Mesendoderm (in vitro differentiated cells): ENCODE measurements around the gene IMMP2L.

ENCODE experiments used
- DNase-seq: peaks from one replicate; pipeline ENCODE4 v3.0.0; 2013
- H2AK5ac ChIP-seq: 2 replicates; pipeline ENCODE4 v1.6.1; 2013; ENCODE audit warnings: low read length, inconsistent platforms
- H2BK120ac ChIP-seq: 2 replicates; pipeline ENCODE4 v1.6.1; 2013; ENCODE audit warnings: low read depth, mild to moderate bottlenecking, low read length, moderate library complexity, mixed read lengths
- H2BK15ac ChIP-seq: replicated peaks from 2 replicates; pipeline ENCODE4 v1.6.1; 2013; ENCODE audit warnings: low read depth, mild to moderate bottlenecking, moderate library complexity
- H2BK5ac ChIP-seq: 2 replicates; pipeline ENCODE4 v1.6.1; 2013; ENCODE audit warnings: low read length, inconsistent platforms
- H3K18ac ChIP-seq: 2 replicates; pipeline ENCODE4 v1.6.1; 2013; ENCODE audit warnings: mild to moderate bottlenecking, low read length, mixed read lengths
- H3K23ac ChIP-seq: one replicate; pipeline ENCODE4 v1.6.1; 2013; ENCODE audit warnings: low read length
- H3K27ac ChIP-seq: 2 replicates; pipeline ENCODE4 v1.5.1; 2013; ENCODE audit warnings: low read depth, mild to moderate bottlenecking, inconsistent platforms, low read length, moderate library complexity
- H3K27me3 ChIP-seq: 2 replicates; pipeline ENCODE4 v1.6.1; 2013; ENCODE audit warnings: low read length, control low read depth, mild to moderate bottlenecking, inconsistent platforms; ENCODE audit not compliant: insufficient read depth, poor library complexity
- H3K36me3 ChIP-seq: 2 replicates; pipeline ENCODE4 v1.6.1; 2013; ENCODE audit warnings: low read length, inconsistent platforms; ENCODE audit not compliant: control insufficient read depth, insufficient read depth
- H3K4ac ChIP-seq: one replicate; pipeline ENCODE4 v1.6.1; 2013; ENCODE audit warnings: low read depth, mild to moderate bottlenecking, low read length, moderate library complexity
- H3K4me1 ChIP-seq: 2 replicates; pipeline ENCODE4 v1.6.1; 2013; ENCODE audit warnings: low read depth, low read length, inconsistent platforms; ENCODE audit not compliant: control insufficient read depth
- H3K4me2 ChIP-seq: 2 replicates; pipeline ENCODE4 v1.6.1; 2013; ENCODE audit warnings: low read length
- H3K4me3 ChIP-seq: 2 replicates; pipeline ENCODE4 v1.5.1; 2013; ENCODE audit warnings: mild to moderate bottlenecking, low read length
- H3K56ac ChIP-seq: one replicate; pipeline ENCODE4 v1.6.1; 2013; ENCODE audit warnings: low read length
- H3K79me1 ChIP-seq: 2 replicates; pipeline ENCODE4 v1.6.1; 2013; ENCODE audit warnings: low read length, inconsistent platforms
- H3K79me2 ChIP-seq: 2 replicates; pipeline ENCODE4 v1.6.1; 2013; ENCODE audit warnings: mild to moderate bottlenecking, low read length; ENCODE audit not compliant: control insufficient read depth, insufficient read depth
- H3K9ac ChIP-seq: 2 replicates; pipeline ENCODE4 v1.6.1; 2013; ENCODE audit warnings: low read length, inconsistent platforms
- H4K5ac ChIP-seq: one replicate; pipeline ENCODE4 v1.6.1; 2013; ENCODE audit warnings: low read length
- H4K8ac ChIP-seq: one replicate; pipeline ENCODE4 v1.6.1; 2013; ENCODE audit warnings: low read depth, mild to moderate bottlenecking, control low read depth, low read length, moderate library complexity
- WGBS: extraction: QIAGEN DNeasy Blood & Tissue Kit; methylation state at CpG from one replicate; pipeline ENCODE4 v1.1.7; 2013; ENCODE audit warnings: low lambda C conversion rate, missing lambda C conversion rate; ENCODE audit not compliant: insufficient coverage; ENCODE audit errors: extremely low coverage; 5-methylcytosine and 5-hydroxymethylcytosine counted together

IMMP2L gene

DNA sequence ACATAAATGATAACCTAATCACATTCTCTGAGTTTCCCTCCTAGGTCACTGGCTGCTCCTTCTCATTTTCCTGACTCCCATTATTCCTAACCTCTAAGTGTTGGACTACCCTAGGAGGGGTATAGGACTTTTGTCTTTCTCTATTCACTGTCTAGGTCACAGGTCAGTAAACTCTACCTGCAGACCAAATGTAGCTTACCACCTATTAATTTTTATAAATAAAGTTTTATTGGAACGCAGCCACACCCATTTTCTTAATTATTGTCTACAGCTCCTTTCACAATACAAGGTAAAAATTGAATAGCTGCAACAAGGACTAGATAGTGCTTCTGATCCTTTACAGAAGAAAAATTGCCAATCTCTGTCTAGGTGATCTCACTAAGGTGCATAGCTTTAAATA is 156.7 kb downstream of the IMMP2L start:
- no peak overlapping the region for H4K5ac ChIP-seq
- H3K79me1 ChIP-seq: no peaks in the 10 kb centered on the region
- H3K79me2 ChIP-seq: no peaks in the 10 kb centered on the region
- no peak overlapping the region for H3K23ac ChIP-seq
- H3K4me2 ChIP-seq: no peak overlapping the region
- H3K9ac ChIP-seq: no peak overlapping the region
- H3K36me3 ChIP-seq: no peaks in the 10 kb centered on the region
- H3K4me3 ChIP-seq: no peak overlapping the region
- no peak overlapping the region for H3K56ac ChIP-seq
- no peak overlapping the region for H2BK120ac ChIP-seq
- no peak for DNase-seq
- H4K8ac ChIP-seq: no peak overlapping the region
- no peak overlapping the region for H3K4ac ChIP-seq
- H2BK15ac ChIP-seq: no peak overlapping the region
- no peaks in the 10 kb centered on the region for H3K27me3 ChIP-seq
- H2AK5ac ChIP-seq: no peak overlapping the region
- H2BK5ac ChIP-seq: no peak overlapping the region
- no peak overlapping the region for H3K27ac ChIP-seq
- H3K18ac ChIP-seq: no peak overlapping the region
- no CpG with 5 or more reads among the region's 1 CpG for WGBS
- no peaks in the 10 kb centered on the region for H3K4me1 ChIP-seq

DNA sequence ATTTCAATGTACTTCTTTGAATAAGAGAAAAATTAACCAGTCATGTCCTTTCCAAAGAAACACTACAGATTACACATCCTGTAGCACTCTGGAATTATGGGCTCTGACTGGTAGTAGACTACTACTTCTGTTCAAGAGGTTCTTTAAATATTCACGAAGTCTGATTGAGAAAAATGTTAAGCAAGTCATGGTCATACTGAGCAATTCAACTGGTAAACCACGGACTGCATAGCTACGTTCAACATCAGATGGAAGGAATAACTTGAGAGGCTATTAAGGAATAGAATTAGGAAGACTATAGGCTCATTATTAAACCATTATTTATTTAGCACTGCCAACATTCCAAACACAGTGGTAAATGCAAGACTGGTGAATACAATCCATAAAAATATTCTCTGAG is 160.8 kb downstream of the IMMP2L start:
- H3K4me1 ChIP-seq: no peaks in the 10 kb centered on the region
- no peak overlapping the region for H3K9ac ChIP-seq
- H2BK120ac ChIP-seq: no peak overlapping the region
- no peak overlapping the region for H2AK5ac ChIP-seq
- no peak overlapping the region for H3K18ac ChIP-seq
- no peak overlapping the region for H2BK15ac ChIP-seq
- H3K27ac ChIP-seq: no peak overlapping the region
- no peaks in the 10 kb centered on the region for H3K79me2 ChIP-seq
- H3K56ac ChIP-seq: no peak overlapping the region
- no peak overlapping the region for H3K23ac ChIP-seq
- no peak for DNase-seq
- no CpG with 5 or more reads among the region's 3 CpGs for WGBS
- no peak overlapping the region for H4K8ac ChIP-seq
- no peak overlapping the region for H2BK5ac ChIP-seq
- no peak overlapping the region for H3K4ac ChIP-seq
- no peaks in the 10 kb centered on the region for H3K79me1 ChIP-seq
- H3K4me3 ChIP-seq: no peak overlapping the region
- no peak overlapping the region for H4K5ac ChIP-seq
- no peak overlapping the region for H3K4me2 ChIP-seq
- H3K27me3 ChIP-seq: no peaks in the 10 kb centered on the region
- H3K36me3 ChIP-seq: no peaks in the 10 kb centered on the region

GRCh38 chr7:111400088-111400487 is 162.2 kb downstream of the IMMP2L start:
- Histone ChIP-seq H3K36me3 (no peaks in the 10 kb centered on the region), H3K4me1 (no peaks in the 10 kb centered on the region), H4K5ac (no peak overlapping the region), H4K8ac (no peak overlapping the region), H2AK5ac (no peak overlapping the region), H3K4me3 (no peak overlapping the region), H3K79me2 (no peaks in the 10 kb centered on the region), H3K4me2 (no peak overlapping the region), H3K27me3 (no peaks in the 10 kb centered on the region), H3K23ac (no peak overlapping the region), H3K18ac (no peak overlapping the region), H3K27ac (no peak overlapping the region), H2BK120ac (no peak overlapping the region), H3K9ac (no peak overlapping the region), H2BK15ac (no peak overlapping the region), H3K4ac (no peak overlapping the region), H3K79me1 (no peaks in the 10 kb centered on the region), H3K56ac (no peak overlapping the region), H2BK5ac (no peak overlapping the region)
- no peak for DNase-seq
- no CpG with 5 or more reads among the region's 2 CpGs for WGBS

DNA sequence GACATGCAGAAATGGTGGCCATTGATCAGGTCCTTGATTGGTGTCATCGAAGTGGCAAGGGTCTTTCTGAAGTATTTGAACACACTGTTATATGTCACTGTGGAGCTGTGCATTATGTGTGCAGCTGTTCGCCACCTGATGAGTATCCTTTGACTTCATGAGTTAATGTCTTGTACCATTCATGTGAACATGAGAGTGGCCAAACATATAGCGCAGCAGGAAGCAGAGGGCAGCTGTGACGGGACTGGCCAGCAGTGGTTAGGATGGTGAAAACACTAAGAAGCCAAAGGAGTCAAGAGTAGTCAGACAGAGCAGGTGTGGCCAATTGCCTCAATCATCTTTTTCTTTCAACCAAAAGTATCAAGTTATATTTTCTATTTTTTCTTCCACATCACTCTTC is 167.4 kb downstream of the IMMP2L start:
- no peak overlapping the region for H2AK5ac ChIP-seq
- WGBS: no CpG with 5 or more reads among the region's 4 CpGs
- no peak overlapping the region for H4K8ac ChIP-seq
- H4K5ac ChIP-seq: no peak overlapping the region
- no peak for DNase-seq
- H3K4me3 ChIP-seq: no peak overlapping the region
- H3K23ac ChIP-seq: no peak overlapping the region
- H3K79me1 ChIP-seq: no peaks in the 10 kb centered on the region
- no peaks in the 10 kb centered on the region for H3K79me2 ChIP-seq
- no peaks in the 10 kb centered on the region for H3K36me3 ChIP-seq
- H3K56ac ChIP-seq: no peak overlapping the region
- no peak overlapping the region for H3K4me2 ChIP-seq
- H2BK5ac ChIP-seq: no peak overlapping the region
- H2BK15ac ChIP-seq: no peak overlapping the region
- H3K27me3 ChIP-seq: no peaks in the 10 kb centered on the region
- H3K18ac ChIP-seq: no peak overlapping the region
- H3K4me1 ChIP-seq: no peaks in the 10 kb centered on the region
- no peak overlapping the region for H2BK120ac ChIP-seq
- no peak overlapping the region for H3K4ac ChIP-seq
- no peak overlapping the region for H3K9ac ChIP-seq
- H3K27ac ChIP-seq: no peak overlapping the region

DNA sequence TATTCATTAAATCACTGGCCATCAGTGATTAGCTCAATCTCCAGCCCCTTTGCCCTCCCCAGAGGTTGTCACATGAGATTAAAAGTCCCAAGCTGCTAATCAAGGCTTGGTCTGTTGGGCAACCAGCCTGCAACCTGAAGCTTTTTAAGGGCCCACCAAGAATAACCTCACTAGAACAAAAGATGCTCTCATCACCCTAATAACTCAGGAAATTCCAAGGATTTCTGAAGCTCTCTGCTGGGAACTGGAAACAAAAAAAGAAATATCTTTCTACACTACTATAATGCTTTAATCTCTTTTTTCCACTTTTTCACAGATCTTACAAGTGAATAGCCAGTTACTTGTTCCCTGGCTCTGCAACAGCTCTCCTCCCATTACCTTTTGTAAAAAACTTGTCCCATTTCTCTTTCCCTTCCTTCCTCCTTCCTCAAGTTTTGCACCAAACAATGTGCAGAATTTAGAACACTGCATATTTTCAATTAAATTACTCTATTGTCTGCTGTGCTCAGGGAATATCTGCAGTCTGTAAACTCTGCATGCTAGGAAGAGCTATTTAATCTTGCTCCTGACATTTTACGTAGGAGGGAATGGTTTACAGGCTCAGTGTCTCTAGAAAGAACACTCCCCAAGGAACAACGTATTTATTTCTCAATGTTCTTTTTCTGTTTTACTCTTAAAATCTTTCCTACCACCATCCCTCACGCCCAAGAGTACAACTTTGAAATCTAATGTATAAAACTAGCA is 169.1 kb downstream of the IMMP2L start:
- no peak overlapping the region for H3K4ac ChIP-seq
- WGBS: no CpG with 5 or more reads among the region's 3 CpGs
- peak; percentile 51 for DNase-seq

DNA sequence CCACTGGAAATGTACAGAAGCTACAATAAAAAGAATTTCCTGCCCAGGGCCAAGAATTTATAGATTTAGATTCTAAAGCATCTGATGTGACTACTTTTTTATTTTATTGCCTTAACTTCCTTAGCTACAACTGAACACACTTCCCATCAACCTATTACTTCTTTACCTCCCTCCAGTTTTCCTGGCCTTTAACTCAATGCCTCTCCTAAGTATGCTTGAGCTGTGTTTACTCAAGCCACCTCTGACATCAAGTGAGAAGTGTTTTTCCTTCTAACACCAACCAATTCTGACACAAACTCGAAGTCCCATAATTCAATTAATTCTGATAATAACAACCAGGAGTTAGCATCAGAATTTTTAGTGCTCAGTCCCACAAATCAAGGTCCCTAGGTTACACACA is 170.0 kb downstream of the IMMP2L start:
- no peaks in the 10 kb centered on the region for H3K79me2 ChIP-seq
- no peak overlapping the region for H3K56ac ChIP-seq
- H2BK15ac ChIP-seq: no peak overlapping the region
- H3K9ac ChIP-seq: no peak overlapping the region
- H3K4me3 ChIP-seq: no peak overlapping the region
- no peaks in the 10 kb centered on the region for H3K27me3 ChIP-seq
- H3K4me1 ChIP-seq: no peaks in the 10 kb centered on the region
- no peak overlapping the region for H3K4me2 ChIP-seq
- H3K79me1 ChIP-seq: no peaks in the 10 kb centered on the region
- H3K18ac ChIP-seq: peak overlapping the region; percentile 39
- no peak overlapping the region for H3K23ac ChIP-seq
- no peaks in the 10 kb centered on the region for H3K36me3 ChIP-seq
- no peak overlapping the region for H2BK120ac ChIP-seq
- no peak overlapping the region for H4K5ac ChIP-seq
- WGBS: no CpG with 5 or more reads among the region's 1 CpG
- no peak overlapping the region for H3K4ac ChIP-seq
- H2BK5ac ChIP-seq: no peak overlapping the region
- no peak overlapping the region for H2AK5ac ChIP-seq
- no peak overlapping the region for H4K8ac ChIP-seq
- no peak for DNase-seq
- no peak overlapping the region for H3K27ac ChIP-seq

More for the DNA sequence above, 169.1 kb downstream of the IMMP2L start:
- H3K79me1 ChIP-seq: no peaks in the 10 kb centered on the region
- no peak overlapping the region for H3K9ac ChIP-seq
- H3K79me2 ChIP-seq: no peaks in the 10 kb centered on the region
- H2BK120ac ChIP-seq: no peak overlapping the region
- H3K36me3 ChIP-seq: no peaks in the 10 kb centered on the region
- no peak overlapping the region for H2BK5ac ChIP-seq
- H3K56ac ChIP-seq: no peak overlapping the region
- H3K4me1 ChIP-seq: no peaks in the 10 kb centered on the region
- no peak overlapping the region for H3K4me2 ChIP-seq
- H3K18ac ChIP-seq: peak overlapping the region; percentile 39
- no peak overlapping the region for H2AK5ac ChIP-seq
- no peak overlapping the region for H3K4me3 ChIP-seq
- H3K23ac ChIP-seq: no peak overlapping the region
- H4K8ac ChIP-seq: no peak overlapping the region
- no peaks in the 10 kb centered on the region for H3K27me3 ChIP-seq
- H4K5ac ChIP-seq: no peak overlapping the region
- H3K27ac ChIP-seq: no peak overlapping the region
- no peak overlapping the region for H2BK15ac ChIP-seq
